Putamen (tissue), 1 donor: ENCODE data around the gene DCAF6.
"Not testable (repeated sequence)": the region's sequence is repeated elsewhere in the genome, so short reads cannot be mapped to it uniquely, and the experiment has no call there.

Experiments used
- DNase-seq: peaks from one replicate; pipeline ENCODE4 v3.0.0-alpha.2; 2016; ENCODE audit warnings: low spot score

DCAF6 gene

DNA sequence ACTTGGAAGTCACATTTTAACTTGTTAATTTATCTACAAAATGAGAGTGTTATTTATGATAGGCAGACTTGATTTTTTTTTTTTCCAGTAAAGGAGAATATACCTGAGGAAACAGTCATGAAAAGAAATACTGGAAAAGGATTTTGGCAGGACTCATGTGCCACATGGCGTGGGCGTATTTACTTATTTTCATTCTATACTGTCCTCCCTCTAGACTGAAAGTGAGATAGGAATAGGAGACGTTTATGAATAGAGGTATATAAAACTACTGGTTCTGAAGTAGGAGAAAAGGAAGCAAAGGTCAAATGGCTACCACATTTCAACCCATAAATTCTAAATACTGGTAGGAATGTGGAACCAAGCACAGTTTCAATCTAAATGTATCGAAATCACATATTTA lies 95.1 kb downstream of the DCAF6 start:
- no peak for DNase-seq

DNA sequence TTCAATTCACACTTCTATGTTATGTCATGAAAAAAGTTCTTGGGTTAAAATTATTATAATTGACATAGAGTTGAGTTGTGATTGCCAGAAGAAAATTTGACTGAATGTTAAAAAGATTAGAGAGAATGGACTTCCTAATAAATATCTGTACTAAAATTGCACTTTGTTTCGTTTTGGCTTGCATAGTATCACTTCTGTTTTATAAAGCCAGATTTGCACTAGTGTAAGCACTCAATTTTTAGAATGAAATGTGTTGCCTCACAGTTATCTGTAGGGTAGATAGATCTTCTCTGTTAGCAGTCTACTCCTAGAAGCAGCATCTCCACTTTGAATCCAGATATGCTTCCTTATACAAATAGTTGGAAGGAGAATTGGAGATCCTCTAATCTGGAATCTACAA lies 95.5 kb downstream of the DCAF6 start:
- no peak for DNase-seq

DNA sequence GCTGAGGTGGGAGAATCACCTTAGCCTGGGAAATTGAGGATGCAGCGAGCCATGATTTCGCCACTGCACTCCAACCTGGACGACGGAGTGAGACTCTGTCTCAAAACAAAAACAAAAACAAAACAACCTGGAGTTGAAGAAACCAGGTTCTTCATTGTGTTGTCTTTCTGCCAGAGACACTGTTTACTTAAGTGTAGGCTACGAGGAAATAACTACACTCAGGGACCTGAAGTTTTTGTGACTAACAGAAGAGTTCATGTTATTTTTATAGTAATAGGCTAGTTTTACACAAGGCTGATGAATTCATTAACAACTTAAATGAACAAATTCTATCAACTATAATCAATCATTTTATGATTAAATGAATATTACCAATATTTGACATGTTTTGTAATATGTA lies 98.9 kb downstream of the DCAF6 start:
- DNase-seq = no peak

DNA sequence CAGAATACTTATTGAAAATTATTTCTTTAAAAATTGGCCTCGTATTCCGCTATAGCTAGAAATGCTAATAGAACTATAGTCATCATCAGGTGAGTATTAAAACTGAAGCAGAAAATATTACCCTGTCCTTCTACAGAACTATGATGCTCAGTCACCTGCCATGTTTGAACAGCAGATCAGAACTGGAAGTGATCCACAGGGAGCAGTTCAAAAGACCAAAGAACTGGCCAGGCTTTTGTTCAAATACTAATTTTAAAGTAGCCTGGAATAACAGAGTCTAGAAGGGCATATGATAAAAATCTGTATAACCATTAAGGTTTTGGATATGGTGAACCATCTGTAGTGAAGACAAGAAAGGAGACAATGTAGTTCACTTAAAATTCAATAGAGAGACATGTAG lies 105.9 kb downstream of the DCAF6 start:
- DNase-seq = no peak

DNA sequence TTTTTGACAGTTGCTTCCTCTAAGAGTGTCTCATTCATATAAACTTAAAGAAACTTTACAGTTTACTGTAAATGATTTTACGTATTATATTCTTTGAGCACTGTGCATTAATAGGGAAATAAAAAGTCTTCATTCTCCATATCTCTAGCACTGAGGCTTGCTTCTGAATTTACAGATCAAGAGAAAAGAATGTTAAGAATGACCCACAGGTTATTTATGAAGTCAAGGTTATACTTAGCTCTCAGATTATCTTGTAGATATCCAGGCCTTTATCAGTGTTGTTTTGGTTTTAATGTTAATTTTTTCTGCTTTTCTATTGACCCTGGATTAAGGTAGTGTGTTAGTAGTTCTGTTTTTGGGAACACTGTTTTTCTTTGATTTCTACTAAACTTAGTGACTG lies 108.8 kb downstream of the DCAF6 start:
- no peak for DNase-seq

DNA sequence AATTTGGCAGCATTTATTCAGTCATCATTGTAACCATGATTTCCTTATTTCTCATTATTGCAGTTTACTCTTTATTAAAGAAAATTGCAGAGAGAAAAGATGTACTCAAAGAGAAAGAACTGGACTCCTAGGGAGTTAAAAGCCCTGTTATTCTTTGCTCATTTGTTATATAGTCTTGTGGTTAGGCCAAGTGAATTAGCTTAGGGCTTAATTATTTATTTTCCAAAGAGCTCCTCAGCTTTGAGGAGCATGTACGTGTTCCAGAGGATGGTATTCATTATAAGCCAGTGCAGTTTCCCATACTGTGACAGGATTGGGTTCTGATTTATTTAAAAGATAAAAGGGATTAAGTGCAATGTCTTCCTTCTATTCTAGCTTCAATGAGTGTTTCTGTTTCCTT lies 113.8 kb downstream of the DCAF6 start:
- no peak for DNase-seq

DNA sequence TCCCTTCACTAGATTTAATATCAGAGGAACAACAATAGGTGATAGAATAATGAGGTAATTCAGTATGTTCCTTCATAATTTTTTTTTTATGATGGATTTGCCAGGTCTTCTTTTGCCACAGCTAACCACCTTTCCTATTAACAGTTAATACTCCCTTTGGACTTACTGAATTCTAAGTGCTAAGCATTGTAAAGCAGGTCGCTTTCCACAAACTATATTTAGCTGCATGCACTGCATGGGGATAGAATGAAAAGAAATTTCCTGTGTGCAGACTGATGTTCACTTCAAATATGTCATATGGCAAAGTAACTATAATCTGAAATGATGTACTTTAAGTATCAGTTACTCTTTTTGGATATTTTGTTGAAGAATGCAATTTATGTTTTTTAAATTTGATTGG lies 114.4 kb downstream of the DCAF6 start:
- no peak for DNase-seq

DNA sequence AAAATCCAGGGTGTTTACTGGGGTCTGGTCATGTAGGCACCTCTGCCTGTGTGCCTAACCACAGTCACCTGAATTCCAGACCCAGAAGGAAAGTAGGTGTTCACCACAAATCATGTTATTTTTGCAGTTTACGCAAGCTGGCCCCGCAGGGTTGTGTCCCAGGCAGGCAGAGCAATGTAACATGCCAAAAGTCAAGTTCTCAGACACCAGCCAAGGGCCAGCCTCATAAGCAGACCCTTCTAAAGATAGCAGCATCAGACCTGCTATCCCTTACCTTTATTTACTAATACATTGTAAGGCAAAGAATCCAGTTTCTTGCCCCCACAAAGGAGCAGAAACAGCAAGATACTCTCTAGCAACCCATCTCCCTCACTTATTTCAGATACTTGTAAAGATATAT lies 117.2 kb downstream of the DCAF6 start:
- no peak for DNase-seq

DNA sequence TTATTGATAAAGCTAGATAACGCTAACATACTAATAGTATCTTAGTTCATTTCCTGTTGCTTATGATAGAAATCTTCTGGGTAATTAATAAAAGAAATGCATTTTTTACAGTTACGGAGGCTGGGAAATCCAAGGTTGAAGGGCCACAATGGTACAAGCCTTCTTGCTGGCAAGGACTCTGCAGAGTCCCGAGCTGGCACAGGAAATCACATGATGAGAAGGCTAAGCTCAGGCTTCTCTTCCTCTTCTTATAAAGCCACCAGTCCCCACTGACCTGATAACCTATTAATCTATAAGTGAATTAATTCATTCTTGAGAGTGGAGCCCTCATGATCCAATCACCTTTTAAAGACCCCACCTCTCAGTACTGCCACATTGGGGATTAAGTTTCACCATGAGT lies 117.6 kb downstream of the DCAF6 start:
- peak; percentile 30 for DNase-seq

DNA sequence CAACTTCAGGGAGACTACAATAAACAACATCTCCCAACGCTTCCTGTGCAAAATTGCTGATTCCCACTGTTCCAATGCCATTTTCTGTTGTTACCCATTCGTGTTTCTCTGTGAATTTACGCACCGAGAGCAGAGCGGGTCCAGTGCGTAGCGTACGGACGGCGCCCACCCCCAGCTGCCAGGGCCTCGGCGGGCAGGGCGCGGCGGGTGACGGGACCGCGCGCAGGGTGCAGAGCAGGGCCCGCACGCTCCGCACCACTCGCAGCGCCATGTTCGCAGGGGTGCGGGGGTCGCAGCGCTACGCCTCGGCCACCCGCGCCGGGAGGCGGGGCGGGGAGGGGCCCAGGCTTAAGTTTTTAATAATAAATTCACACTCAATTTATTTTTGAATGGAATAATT lies 119.7 kb downstream of the DCAF6 start:
- not testable (repeated sequence) for DNase-seq

DNA sequence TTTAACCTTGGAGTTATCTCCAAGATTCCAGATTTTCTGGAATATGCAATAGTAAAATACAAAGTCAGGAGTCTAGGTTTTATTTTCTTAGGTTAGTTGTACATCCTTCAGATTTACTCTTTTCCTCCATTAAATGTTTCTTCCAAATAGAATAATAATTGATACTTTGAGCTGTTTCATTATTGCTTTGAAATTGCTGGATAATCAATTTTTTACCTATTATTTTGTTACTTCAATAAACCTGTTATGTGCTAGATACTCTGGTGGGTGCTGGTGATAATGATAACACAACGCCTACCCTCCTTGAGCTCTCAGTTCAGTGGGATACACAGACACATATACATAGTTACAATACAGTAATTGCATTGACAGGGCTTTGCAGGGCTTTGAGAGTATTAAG lies 120.9 kb downstream of the DCAF6 start:
- DNase-seq = no peak

DNA sequence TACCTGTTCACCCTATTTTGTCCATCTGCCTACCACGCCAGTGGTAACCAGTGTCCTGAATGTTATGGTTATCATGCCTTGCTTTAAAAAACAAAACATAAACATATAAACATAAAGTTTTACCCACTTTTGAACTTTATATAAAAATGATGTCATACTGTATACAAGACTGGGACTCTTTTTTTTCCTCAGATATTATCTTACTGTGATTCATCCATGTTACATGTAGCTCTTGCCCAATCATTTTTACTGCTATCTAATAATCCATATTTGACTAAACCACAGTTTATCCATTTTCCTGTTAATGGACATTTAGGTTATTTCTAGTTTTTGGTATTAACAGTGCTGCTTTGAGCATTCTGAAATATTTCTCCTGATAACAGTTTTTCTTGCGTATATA lies 121.4 kb downstream of the DCAF6 start:
- DNase-seq = no peak

DNA sequence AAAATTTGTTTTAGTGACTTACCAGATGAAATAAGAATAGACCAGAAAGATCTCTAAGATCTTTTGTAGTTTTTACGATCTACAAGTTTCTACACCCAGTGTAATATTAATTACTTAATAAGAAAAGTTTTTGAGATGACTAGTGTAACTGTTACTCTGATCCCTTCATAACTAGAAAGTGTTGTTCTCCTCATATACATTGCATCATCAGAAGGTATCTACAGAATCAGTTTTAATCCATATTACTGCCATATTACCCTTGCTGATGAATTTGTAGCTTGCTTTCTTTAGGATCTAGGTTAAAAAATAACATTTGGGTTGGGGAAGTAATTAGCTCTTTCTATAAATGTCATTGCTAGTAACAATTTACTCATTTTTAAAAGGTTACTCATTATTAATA lies 127.7 kb downstream of the DCAF6 start:
- no peak for DNase-seq

DNA sequence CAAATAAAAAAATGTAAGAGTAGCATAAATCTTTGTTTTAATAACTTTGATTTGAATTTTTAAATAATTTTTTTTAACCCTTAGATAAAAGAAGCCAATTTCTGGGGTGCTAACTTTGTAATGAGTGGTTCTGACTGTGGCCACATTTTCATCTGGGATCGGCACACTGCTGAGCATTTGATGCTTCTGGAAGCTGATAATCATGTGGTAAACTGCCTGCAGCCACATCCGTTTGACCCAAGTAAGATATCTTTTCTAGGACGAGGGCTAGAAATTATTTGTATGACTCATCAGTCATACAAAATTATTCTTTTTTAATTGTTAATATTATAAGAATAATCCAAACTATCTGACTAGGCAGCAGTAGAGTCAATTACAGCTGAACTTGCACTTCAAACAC lies 129.0 kb downstream of the DCAF6 start:
- no peak for DNase-seq

DNA sequence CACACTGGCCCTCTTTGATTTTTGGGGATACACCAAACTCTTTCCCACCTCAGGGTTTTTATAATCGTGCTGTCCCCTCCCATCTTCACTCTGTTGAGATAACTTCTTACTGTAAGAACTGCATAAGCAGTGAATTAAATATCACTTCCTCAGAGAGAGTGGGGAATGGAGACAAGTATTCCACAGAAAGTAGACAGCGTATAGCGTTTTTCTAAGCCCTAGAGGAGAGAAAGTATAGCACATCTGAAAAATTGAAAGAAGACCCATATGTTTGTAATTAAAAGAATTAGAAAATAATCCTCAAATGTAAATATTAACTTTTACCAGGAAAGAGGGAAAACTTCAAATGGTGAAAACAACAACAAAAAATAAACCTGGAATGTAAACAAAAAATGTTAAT lies 132.9 kb downstream of the DCAF6 start:
- no peak for DNase-seq

DNA sequence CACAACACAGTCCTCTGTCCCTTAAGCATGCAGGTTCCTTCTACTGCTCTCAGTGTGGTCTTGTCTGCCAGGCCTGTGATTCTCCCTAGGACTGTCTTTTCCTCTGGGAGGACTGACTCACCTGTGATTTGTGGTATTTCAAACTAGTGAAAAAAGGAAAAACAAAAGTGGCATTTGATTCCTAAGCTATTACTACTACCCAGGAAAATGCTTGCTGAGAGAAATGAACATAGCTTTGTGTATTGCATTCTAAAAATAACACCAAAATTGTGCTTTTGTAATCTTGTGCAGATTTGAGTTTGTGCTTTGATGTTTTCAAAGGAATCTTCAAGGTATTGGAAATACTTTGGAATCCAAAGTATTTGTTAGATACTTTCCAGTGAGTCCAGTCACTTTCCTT lies 143.3 kb downstream of the DCAF6 start:
- DNase-seq = no peak

DNA sequence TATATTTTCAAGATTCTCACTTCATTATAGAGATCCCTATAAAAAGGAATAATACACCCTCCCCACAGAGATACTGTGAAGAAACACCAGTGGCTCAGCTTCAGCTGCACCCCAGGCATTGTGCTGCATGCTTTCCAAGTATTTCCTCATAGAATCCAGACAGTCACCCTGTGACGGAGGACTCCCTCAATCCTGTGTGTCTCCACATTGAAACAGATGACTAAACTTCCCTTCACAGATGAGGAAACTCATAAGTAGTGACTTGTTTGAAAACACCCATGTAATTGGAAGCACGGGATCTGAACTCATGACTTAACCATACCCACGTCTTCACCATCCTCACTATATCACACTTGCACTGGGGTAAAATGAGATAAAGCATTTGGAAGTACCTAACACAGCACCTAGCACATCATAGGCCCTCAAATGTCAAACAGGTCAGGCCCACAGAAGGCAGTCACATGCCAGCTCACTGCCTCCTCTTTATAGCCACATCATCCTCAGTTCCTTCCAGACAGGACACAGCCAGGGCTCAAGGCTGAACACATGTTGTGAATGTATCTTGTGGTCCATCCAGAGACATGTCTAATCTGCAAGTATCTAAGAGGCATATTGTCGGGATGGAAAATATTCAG lies 145.0 kb downstream of the DCAF6 start:
- DNase-seq = no peak

DNA sequence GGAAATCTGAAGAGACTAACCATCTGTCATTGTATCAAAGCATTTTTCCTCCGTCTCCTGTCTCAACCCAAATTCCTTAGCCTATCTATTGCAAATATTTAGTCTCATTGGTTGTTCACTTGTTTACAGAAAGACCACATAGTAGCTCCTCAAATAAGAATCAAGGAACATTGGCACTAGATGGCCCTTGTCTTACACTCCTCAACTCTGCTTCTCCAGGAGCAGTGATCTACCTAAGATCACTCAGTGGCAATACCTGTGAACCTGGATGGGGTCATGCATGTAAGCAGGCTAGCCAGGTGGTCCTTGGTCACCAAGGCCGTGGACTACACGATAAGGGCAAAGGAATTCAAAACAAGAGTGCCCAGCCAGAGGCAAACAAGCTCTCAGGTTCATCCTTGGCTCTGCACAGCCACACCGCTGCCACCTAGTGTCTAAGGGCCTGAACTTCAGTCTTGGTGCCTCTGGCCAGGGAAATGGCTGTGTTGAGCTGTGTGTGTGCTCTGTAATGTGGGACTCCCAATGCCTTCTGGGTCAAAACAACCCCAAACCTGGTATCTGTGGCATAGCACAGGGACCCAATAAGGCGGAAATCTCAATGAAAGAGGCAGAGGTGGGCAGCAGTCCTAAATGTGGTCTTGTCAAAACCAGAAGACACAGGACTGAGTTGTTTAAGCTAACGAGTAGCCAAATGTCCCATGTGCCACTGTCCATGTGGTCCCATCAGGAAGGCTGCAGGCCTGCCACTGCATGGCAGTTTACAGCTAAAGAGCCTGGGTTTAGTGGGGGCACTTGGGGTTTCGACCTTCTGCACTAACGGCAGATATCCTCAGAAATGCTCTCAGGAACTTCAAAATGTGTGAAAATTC lies 145.8 kb downstream of the DCAF6 start:
- peak; percentile 70 for DNase-seq

DNA sequence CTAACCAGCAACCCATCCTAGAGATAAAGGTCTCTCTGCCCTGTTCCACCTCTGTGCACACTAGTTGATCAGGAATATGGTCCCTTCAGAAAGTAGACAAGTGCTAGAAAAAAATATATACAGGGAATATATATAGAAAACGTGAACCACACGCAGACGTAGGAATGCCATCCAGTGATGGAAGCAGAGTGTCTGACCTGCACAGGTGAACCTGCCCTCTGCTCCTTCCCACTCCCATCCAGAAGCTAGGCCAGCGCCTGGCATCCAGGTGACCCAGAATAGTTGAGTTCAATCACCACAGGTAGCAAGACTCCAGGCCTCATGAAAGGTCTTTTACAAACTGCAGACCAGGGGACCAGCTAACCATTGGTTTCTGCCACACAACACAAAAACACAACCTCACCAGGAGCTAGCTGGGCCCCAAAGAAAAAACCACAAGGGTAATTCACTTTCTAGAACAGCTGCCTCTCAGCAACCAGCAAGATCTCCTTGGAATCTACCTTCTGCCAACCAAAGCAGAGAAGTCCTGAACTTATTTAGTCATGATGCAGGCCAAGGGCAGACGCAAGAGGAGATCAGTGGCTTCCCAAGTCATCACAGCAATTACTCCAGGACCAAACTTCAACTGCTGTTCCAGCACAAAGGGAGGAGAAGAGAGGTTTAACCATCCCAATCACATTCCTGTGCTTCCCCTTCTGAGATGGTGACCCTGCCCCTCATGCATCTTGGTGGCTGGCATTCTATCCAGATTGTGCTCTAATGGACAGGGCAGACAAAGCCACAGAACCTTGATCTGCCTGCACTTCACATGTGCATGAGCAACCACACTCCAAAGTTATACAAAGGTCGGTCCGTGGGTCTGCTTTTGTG lies 147.2 kb downstream of the DCAF6 start:
- no peak for DNase-seq

DNA sequence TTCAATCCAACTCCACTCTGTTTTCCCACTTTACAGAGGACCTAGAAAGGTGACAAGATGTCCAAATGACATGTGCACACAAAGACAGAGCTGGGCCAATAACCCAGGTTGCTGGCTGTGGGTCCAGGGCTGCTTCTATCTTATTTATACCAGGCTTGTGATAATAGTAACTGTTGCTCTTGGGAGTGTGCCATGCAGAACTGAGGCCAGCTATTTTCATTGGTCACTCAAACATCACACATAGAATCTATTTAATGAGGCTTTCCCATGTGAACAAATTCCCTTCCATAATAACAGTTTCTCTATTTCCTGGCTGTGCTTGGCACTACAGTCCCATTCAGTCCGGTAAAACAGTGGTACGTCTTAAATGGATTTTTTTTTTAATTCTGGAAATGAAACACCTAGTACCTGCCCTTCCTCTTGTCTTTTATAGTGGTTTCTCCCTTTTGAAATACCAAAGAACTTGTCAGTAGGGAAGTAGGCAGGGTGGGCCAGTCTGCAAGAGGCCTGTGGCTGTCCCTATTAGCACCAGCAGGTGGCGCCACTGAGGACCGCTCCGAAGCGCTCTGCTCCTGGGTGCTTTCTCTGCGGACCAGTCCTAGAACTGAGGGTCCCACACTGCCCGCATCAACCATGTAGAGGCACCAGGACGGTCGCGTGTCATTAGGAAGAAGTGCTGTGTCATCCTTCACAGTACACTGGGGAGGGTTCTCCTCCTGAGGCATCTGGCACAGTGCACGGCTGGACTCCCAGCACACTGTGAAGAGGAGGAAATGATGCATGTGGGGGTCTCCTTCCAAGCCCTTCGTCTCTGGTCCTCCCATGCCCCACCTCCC lies 148.1 kb downstream of the DCAF6 start:
- no peak for DNase-seq

DNA sequence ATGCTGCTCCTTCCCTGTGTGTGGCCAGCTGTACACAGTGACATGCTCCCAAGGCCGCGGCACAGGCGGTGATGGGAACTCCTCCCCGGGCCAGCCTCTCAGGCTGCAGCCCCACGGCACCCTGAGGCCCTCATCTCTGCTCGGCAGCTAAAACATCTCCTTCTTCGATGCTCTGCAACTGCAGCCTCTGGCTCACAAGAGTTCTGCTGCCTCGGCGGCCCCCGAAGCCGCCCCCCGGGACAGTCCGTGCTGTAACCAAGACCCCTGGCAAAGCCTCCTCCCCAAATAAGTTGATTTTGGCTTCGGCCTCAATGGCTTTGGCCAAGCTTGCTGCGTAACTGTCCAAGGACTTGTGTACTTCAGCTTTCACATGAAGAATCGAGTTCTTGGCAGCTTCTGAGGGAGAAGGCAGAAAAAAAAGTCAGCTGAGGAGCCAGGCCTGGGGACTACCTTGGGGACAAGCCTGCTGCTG lies 149.0 kb downstream of the DCAF6 start:
- peak; percentile 33 for DNase-seq

DNA sequence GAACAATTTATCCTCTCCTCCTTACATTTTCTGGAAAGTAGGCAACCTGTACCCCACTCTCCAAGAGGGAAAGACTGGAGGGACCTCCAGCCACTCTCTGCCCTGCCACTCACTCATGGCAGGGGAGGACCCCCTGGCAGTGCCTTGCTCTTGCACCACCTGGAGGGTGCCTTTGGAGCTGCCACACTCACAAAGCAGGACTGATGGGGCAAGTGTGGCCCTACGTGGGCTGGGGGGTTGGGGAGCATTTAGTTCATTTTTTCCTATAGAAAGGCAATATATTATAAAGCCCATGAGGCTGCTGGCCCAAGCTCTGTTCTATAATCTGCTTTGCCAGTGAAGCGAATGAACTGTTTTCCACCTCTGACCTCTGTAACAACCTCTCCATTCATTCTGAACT lies 150.0 kb downstream of the DCAF6 start:
- DNase-seq = no peak
